Measurements from ENCODE around the gene THBS4. TPM values are rescaled to one million over a fixed set of nuclear protein-coding genes. Genes with fewer than 3 reads are reported as not detected.

Gene THBS4
- total and polyA plus RNA-seq, 9 of the 15 experiments (the other 6 are each of a cell fraction or from before 2014, with no cell fraction given) = 0.07 to 0.08 TPM; not detected in 7

DNA sequence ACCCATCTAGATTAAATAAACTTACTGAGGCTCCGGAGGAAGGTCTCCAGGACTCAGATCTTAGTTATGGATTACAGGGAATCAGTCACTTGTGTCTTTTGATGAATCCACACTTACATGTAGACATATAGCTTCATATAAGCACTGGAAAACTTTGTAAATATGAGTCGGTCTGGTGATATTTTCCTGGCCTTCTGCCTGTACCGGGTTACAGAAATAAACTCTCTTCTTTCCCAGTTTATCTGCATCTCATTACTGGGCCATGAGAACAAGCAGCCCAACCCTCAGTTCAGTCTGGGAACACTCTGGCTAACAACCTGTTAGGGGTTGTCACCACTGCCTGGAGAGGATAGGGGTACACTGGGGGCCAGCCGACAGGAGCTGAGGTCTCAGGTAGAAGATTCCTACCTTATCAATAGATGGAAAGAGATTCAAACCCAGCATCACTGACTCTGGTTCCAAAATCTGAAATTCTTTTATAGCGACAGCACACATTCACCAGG lies 59.1 kb downstream of the THBS4 start:
- CTCF ChIA-PET (ENCODE audit: low intra/inter-chr PET ratio) = interaction anchor here (0.6 to 0.7 kb wide), 2 partner anchors 20 to 202 kb away, joined by 3 to 4 read pairs; no protein-coding TSS in a partner anchor

GRCh38 chr5:80097451-80097850 lies 62.3 kb downstream of the THBS4 start:
- no peak overlapping the region for H3K27ac ChIP-seq (ENCODE audit: extremely low read depth, low read depth, low read length)

More for the DNA sequence above, 59.1 kb downstream of the THBS4 start:
- H3K9me1 ChIP-seq (ENCODE audit: control insufficient read depth, insufficient read depth, low read length) = no peaks in the 10 kb centered on the region
- H3K4me2 ChIP-seq (ENCODE audit: insufficient read depth, low read length) = no peak overlapping the region
- no peaks in the 10 kb centered on the region for H4K20me1 ChIP-seq (replicated peaks; ENCODE audit: control insufficient read depth, insufficient read depth, low read length)
- no peaks in the 10 kb centered on the region for H3K79me2 ChIP-seq (ENCODE audit: control insufficient read depth, insufficient read depth, low read length)
- no TSS peak for BruUV-seq (replicated peaks)
- POLR2A ChIA-PET = no interaction called here
- in situ Hi-C loops (cut with MboI) = loop anchor here (5.0 kb wide), 1 partner anchor 203 kb away; no protein-coding TSS in a partner anchor
- peaks cover 0 to 8% of the 10 kb centered on the region in 2 experiments; a peak in 3 of 5 replicates for H3K27me3 ChIP-seq (ENCODE audit: control insufficient read depth in 2 of 2, insufficient read depth in 2 of 2, low read length in 2 of 2)
- H3K36me3 ChIP-seq (ENCODE audit: control insufficient read depth, insufficient read depth, low read length) = no peaks in the 10 kb centered on the region
- 24% methylated on average over 5 of the region's 5 CpGs for WGBS (ENCODE audit: insufficient coverage, low coverage, missing lambda C conversion rate)
- H3K9ac ChIP-seq (ENCODE audit: insufficient read depth in 1 of 2, low read depth in 2 of 2, low read length in 2 of 2) = no peak overlapping the region
- H3K4me3 ChIP-seq = no peak overlapping the region
- TF ChIP-seq TCF3 (CRISPR knock-in tag; IDR thresholded peaks at IDR 0.05) (0 out of 2 replicates have a peak, but pooled peaks have one; percentile 23), CHD2 (IDR thresholded peaks at IDR 0.05; ENCODE audit: low read depth, low read length) (no peak), TAL1 (IDR thresholded peaks at IDR 0.05) (peak; percentile 31; the same call in 1 of the 2 replicates), ZNF766 (CRISPR knock-in tag; conservative IDR thresholded peaks at IDR 0.05) (0 out of 2 replicates have a peak, but pooled peaks have one; percentile 23)
- intact Hi-C loops (cut with micrococcal nuclease) = loop anchor here (5.0 to 10.0 kb wide), 2 partner anchors 578 to 1101 kb away; no protein-coding TSS in a partner anchor
- ATAC-seq (no peak), FAIRE-seq (no peak), DNase-seq (ENCODE audit: extremely low read depth in 1 of 4, low spot score in 3 of 4) (no peak)
- H3K4me1 ChIP-seq (replicated peaks in 1 of 2; ENCODE audit: control insufficient read depth in 2 of 2, insufficient read depth in 2 of 2, low read length in 2 of 2) = no peaks in the 10 kb centered on the region
- no peaks in the 10 kb centered on the region for H3K9me3 ChIP-seq (replicated peaks; ENCODE audit: control insufficient read depth, insufficient read depth, low read depth, low read length)
- H2AFZ ChIP-seq (ENCODE audit: low read depth, low read length) = peak overlapping the region; percentile 57; the same call in 1 of the 2 replicates
- no peak overlapping the region for H3K27ac ChIP-seq (ENCODE audit: extremely low read depth, low read depth, low read length)

More at GRCh38 chr5:80097451-80097850, 62.3 kb downstream of the THBS4 start:
- WGBS (ENCODE audit: insufficient coverage, low coverage, missing lambda C conversion rate) = 14% methylated on average over 8 of the region's 10 CpGs
- no peak for DNase-seq (ENCODE audit: extremely low read depth in 1 of 4, low spot score in 3 of 4)
- ChIA-PET CTCF (ENCODE audit: low intra/inter-chr PET ratio) (no interaction called here), POLR2A (no interaction called here)
- H4K20me1 ChIP-seq (replicated peaks; ENCODE audit: control insufficient read depth, insufficient read depth, low read length) = no peaks in the 10 kb centered on the region
- no peaks in the 10 kb centered on the region for H3K79me2 ChIP-seq (ENCODE audit: control insufficient read depth, insufficient read depth, low read length)
- ATAC-seq = no peak; the same call in 2 of the 3 replicates
- H3K9me3 ChIP-seq (replicated peaks; ENCODE audit: control insufficient read depth, insufficient read depth, low read depth, low read length) = no peaks in the 10 kb centered on the region
- no peaks in the 10 kb centered on the region for H3K9me1 ChIP-seq (ENCODE audit: control insufficient read depth, insufficient read depth, low read length)
- no peak overlapping the region for H3K4me2 ChIP-seq (ENCODE audit: insufficient read depth, low read length)
- no TSS peak for BruUV-seq (replicated peaks)
- no peak overlapping the region for H3K9ac ChIP-seq (ENCODE audit: insufficient read depth in 1 of 2, low read depth in 2 of 2, low read length in 2 of 2)
- no peaks in the 10 kb centered on the region for H3K4me1 ChIP-seq (replicated peaks in 1 of 2; ENCODE audit: control insufficient read depth in 2 of 2, insufficient read depth in 2 of 2, low read length in 2 of 2)
- H3K36me3 ChIP-seq (ENCODE audit: control insufficient read depth, insufficient read depth, low read length) = no peaks in the 10 kb centered on the region
- H3K4me3 ChIP-seq = no peak overlapping the region
- no peak overlapping the region for H2AFZ ChIP-seq (ENCODE audit: low read depth, low read length)
- H3K27me3 ChIP-seq (ENCODE audit: control insufficient read depth in 2 of 2, insufficient read depth in 2 of 2, low read length in 2 of 2) = peaks cover 2 to 11% of the 10 kb centered on the region in 2 experiments; a peak in 3 of 5 replicates
- in situ Hi-C loops (cut with MboI) = loop anchor here (5.0 kb wide), 1 partner anchor 100 kb away; no protein-coding TSS in a partner anchor
- FAIRE-seq = no peak
- no peak for TF ChIP-seq SRSF1 (IDR thresholded peaks at IDR 0.05; ENCODE audit: low read depth, low read length)
- TF ChIP-seq PHF8 (IDR thresholded peaks at IDR 0.05; ENCODE audit: borderline replicate concordance, low read length) = no peak
- TF ChIP-seq ZNF507 (tag; conservative IDR thresholded peaks at IDR 0.05) = no peak
- TF ChIP-seq NR2F6 (CRISPR knock-in tag; IDR thresholded peaks at IDR 0.05) = no peak
- TF ChIP-seq HNRNPH1 (optimal IDR thresholded peaks at IDR 0.05; ENCODE audit: low read depth, low read length) = no peak
- intact Hi-C loops (cut with micrococcal nuclease) = loop anchor here (10.0 kb wide), 1 partner anchor 1097 kb away; no protein-coding TSS in a partner anchor
